HG03469 (cell line): ENCODE measurements around the gene ITGB3.
"Not testable (repeated sequence)": the region's sequence is repeated elsewhere in the genome, so short reads cannot be mapped to it uniquely, and the experiment has no call there.

ENCODE experiments used
- ATAC-seq: cut with Tn5 transposase; IDR thresholded peaks from one replicate; pipeline ENCODE4 v1.9.1; 2021; ENCODE audit warnings: mild to moderate bottlenecking, moderate library complexity, moderate number of reproducible peaks; ENCODE audit not compliant: unreplicated experiment

ITGB3 gene

GRCh38 chr17:47243737-47244598 lies 9.7 kb upstream of the ITGB3 start:
- ATAC-seq, result no peak

DNA sequence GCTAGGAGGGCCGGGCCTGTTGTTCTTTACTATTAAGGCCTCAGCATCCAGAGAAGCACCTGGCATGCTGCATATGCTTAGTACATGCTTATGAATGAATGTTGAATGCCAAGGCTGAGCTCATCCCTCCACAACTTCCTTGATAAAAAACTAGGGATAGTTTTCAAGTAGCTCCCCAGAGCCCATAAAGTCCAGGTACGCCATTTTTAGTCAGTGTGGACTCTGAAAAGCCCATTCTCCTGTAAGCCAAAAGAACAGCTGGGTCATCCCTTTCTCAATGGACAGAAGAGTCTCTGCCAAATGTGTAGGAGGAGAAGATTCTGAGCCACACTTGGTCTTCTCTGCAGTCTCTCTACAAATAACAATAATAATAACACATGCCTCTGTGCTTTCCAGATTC lies 8.9 kb upstream of the ITGB3 start:
- ATAC-seq, result no peak

GRCh38 chr17:47246120-47246519 lies 7.5 kb upstream of the ITGB3 start:
- ATAC-seq, result no peak

GRCh38 chr17:47250855-47251254 lies 2.8 kb upstream of the ITGB3 start:
- no peak for ATAC-seq

- no peak for ATAC-seq
These were observed 2.1 kb upstream of the ITGB3 start for GRCh38 chr17:47251421-47251940.

- no peak for ATAC-seq
These were observed 1.4 kb upstream of the ITGB3 start for GRCh38 chr17:47252209-47252608.

- no peak for ATAC-seq
These were observed 688 bp upstream of the ITGB3 start for GRCh38 chr17:47252766-47253512.

GRCh38 chr17:47254403-47254943 lies 846 bp downstream of the ITGB3 start:
- ATAC-seq, result no peak

DNA sequence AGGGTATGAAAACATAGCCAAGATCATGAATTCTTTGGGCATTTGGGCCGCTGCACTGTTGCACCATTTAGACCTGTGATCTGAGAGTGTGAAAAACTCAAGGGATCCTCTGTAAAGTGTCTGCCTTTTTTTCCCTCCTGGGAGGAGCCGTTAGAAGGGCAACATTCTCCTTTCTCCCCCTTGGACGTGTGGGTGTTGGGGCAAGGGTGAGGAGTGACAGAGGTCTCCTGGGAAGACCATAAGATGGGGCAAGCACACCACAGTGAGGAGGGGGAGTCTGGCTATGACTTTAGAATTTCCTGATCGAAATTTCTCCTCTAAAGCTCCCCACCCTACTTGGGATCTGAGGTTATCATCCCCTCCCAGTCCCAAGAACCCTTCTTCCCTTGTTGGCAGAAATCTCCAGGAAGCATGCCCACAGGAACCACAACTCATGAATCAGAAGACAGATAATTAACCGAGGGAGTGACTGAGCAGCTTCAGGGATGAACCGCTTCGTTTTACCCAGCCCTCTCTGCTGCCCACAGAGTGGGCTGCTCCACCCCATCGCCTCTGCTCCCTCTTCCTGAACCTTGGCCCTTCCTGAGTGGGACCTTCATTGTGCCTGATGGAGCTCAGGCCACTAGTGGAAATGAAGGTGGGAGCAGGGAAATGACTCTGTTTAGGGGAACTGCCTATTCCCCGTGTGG lies 4.2 kb downstream of the ITGB3 start:
- no peak for ATAC-seq

DNA sequence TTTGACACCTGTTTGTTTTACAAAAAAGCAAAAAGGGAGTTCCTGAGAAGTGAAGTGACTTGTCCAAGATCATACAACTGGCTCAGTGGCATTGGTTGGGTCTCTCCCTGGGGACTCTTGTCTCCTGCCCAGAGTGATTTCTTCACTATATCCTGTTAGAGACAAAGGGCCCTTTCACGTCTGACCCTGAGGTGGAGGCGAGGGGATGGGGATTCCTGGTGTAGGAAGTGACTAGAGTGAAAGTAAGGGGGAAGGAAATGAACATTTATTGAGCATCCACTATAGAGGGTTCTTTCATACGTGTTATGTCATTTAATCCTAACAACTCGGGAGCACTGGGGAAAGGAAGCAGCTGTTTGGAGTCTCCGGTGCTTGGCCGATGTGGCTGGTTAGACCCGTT lies 9.0 kb downstream of the ITGB3 start:
- no peak for ATAC-seq

DNA sequence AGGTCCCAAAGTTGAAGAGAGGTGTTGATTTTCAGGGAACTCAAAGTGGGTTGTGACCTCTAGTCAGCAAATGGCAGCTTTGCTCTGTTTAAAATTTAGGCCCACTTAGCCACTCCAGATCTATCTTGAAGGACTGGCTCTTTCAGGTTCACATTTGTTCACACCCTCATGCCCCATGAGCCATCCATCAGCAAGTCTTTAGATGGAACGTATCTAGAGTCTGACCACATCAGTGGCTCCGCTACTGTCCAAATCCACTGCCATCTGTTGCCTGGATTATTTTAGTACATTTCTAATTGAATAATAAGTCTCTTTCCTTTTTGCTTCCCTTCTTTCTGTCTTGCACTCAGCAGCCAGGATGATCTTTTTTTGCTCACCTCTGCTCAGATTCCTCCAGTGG lies 10.5 kb downstream of the ITGB3 start:
- ATAC-seq, result no peak

DNA sequence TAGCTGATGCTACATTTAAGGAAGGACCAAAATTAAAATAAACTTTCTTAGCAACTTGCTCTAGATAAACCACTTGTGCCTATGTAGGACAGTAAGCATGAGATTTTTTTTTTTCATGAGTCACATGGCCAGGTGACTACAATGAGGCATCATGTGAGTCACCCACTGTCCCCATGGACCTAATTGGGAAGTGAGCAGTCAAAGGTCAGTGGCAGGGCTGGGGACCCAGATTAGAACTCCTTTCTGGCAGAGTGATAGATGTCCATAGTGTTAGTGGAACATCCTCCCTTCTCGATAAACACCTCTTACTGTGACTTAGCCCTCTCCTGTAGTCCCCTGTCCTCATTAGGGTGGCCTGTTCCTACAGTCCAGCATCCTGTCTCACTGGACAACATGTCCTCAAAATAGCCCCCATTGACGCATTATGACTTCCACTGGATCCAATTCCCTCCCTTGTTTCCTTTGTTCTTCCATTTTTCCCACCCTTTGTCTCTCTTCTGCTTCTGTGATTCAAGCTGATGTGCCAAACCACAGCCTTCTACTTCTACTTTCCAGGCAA lies 12.4 kb downstream of the ITGB3 start:
- ATAC-seq, result no peak

- no peak for ATAC-seq
These were observed 13.2 kb downstream of the ITGB3 start for GRCh38 chr17:47266782-47267181.

DNA sequence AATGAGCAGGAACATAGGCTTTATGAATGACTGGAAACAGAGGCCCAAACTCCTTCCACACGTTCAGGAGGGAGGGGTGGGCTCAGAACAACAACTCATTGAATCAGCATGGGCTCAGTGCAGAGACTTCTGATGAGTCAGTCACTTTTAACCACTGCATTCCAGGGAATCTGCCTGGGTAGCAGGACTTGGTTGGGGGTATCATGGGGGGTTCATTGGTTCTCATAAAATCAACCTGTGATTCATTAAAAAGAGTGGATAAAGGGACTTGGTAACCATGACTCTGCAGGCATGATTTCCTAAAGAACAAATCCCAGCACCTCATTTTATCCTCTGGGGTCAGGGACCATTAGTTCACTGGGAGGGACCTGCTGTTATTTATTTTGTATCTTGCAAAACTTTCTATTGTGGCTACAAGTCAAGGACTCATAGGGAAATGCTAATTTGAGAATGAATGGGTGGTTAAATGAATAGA lies 13.8 kb downstream of the ITGB3 start:
- ATAC-seq, result no peak

GRCh38 chr17:47268964-47269363 lies 15.3 kb downstream of the ITGB3 start:
- not testable (repeated sequence) for ATAC-seq

DNA sequence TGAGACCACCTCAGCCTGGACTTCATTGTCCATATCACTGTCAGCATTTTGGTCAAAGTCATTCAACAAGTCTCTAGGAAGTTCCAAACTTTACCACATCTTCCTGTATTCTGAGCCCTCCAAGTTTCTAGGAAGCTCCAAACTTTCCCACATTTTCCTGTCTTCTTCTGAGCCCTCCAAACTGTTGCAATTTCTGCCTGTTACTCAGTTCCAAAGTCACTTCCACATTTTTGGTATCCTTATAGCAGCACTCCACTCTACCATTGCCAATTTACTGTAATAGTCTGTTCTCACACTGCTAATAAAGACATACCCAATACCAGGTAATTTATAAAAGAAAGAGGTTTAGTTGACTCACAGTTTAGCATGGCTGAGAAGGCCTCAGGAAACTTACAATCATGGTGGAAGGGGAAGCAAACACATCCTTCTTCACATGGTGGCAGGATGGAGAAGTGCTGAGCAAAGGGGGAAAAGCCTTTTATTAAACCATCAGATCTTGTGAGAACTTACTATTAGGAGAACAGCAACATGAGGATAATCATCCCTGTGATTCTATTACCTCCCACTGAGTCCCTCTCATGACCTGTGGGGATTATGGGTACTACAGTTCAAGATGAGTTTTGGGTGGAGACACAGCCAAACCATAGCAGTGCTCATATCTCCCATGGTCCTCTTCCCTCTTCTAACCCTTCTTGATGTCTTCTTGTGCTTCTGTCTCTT lies 16.1 kb downstream of the ITGB3 start:
- not testable (repeated sequence) for ATAC-seq

DNA sequence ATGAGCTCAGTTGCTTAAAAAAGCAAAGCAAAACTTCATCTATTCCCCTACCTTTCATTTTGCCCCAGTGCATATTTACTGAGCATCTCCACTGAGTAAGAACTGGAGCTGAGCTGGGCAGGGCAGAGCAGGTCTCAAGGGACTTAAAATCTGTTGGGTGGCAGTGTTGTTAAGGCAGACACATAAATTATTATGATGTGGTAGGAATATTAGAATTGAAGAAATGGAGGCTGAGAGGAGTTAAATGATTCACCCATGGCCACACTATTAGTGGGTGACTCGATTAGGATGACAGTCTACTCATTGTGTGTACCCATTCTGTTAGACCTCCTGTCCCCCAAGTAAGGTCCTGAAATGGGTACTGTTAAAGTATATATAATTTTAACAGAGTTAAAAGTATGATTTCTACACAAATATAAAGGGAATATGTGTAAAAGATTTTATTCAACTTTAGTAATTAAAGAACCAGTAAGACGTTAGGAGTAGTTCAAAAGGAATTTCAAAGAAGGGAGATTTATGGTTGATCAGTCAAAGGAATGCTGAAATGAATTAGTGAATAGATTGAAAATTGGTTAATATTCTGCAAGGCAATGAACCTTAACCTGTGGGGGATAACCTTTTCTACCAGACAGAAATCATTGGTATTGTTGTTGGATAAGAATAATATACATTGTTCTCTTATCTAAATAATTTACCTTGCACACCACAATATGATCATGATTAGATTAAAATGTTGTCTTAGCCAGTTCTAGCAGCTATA lies 17.5 kb downstream of the ITGB3 start:
- ATAC-seq, result no peak

DNA sequence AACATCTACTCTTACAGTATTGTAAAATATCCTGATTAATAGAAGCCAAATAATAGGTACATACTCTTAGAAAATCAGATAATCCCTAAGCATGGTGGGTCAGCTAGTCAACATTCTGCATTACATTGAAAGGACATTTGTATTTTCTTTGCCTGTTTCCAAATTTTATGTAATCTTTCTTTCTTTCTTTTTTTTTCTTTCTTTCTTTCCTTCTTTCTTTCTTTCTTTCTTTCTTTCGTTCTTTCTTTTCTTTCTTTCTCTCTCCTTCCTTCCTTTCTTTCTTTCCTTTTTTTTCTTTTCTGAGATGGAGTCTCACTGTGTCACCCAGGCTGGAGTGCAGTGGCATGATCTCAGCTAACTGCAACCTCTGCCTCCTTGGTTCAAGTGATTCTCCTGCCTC lies 18.9 kb downstream of the ITGB3 start:
- ATAC-seq, result no peak

- ATAC-seq, result no peak
These were observed 19.6 kb downstream of the ITGB3 start for GRCh38 chr17:47273245-47273644.
